ENCODE measurements around the gene MAP3K6. TPM values are rescaled to one million over a fixed set of nuclear protein-coding genes. Genes with fewer than 3 reads are reported as not detected.

MAP3K6 gene
- total RNA-seq, 1 experiment from 2014 or later = 7.7 TPM

GRCh38 chr1:27400963-27401341, 34.2 kb upstream of the MAP3K6 start:
- Histone ChIP-seq H3K18ac (ENCODE audit: insufficient read length, low read depth, low read length) (no peak overlapping the region), H4K91ac (ENCODE audit: insufficient read length, low read depth, low read length) (no peak overlapping the region), H2AK5ac (ENCODE audit: insufficient read length, low read length) (no peak overlapping the region), H2BK12ac (ENCODE audit: insufficient read length, low read depth, low read length) (no peak overlapping the region), H2BK5ac (ENCODE audit: insufficient read length, low read length) (no peak overlapping the region), H4K8ac (replicated peaks; ENCODE audit: insufficient read length, low read depth, low read length) (no peak overlapping the region), H3K23me2 (ENCODE audit: insufficient read length, low read depth, low read length, poor library complexity, severe bottlenecking) (no peaks in the 10 kb centered on the region), H3K79me1 (ENCODE audit: insufficient read depth, low read depth, low read length, poor library complexity, severe bottlenecking) (no peaks in the 10 kb centered on the region), H3K4me1 (ENCODE audit: insufficient read depth, low read length) (no peaks in the 10 kb centered on the region; the same call in 1 of the 2 replicates), H3K9ac (ENCODE audit: extremely low read depth, insufficient read length, low read length) (no peak overlapping the region), H3K4ac (ENCODE audit: low read depth, low read length) (no peak overlapping the region), H3K79me2 (ENCODE audit: insufficient read depth, low read length) (no peaks in the 10 kb centered on the region), H3K27ac (ENCODE audit: insufficient read length, low read depth, low read length) (no peak overlapping the region), H2AFZ (ENCODE audit: low read length) (no peak overlapping the region), H3K14ac (ENCODE audit: insufficient read depth, low read length) (no peak overlapping the region), H3K23ac (ENCODE audit: insufficient read length, low read depth, low read length) (no peak overlapping the region), H2BK15ac (ENCODE audit: low read depth, low read length) (no peak overlapping the region), H3K4me2 (ENCODE audit: insufficient read depth, insufficient read length, low read length) (no peak overlapping the region), H3K27me3 (ENCODE audit: insufficient read depth, low read length) (no peaks in the 10 kb centered on the region), H3T11ph (ENCODE audit: low read length) (no peak overlapping the region), H3K56ac (ENCODE audit: insufficient read length, low read depth, low read length) (no peak overlapping the region), H2BK120ac (ENCODE audit: low read depth, low read length, poor library complexity, severe bottlenecking) (no peak overlapping the region), H3K9me3 (ENCODE audit: control insufficient read depth, low read depth, low read length) (no peaks in the 10 kb centered on the region), H4K20me1 (ENCODE audit: control insufficient read depth, insufficient read depth, insufficient read length) (no peaks in the 10 kb centered on the region), H4K5ac (ENCODE audit: insufficient read length, low read depth, low read length) (no peak overlapping the region), H2BK20ac (ENCODE audit: low read depth, low read length, poor library complexity, severe bottlenecking) (no peak overlapping the region)
- no peak for DNase-seq
- Mint-ChIP-seq H3K4me3 (no peak overlapping the region), H3K36me3 (ENCODE audit: insufficient read depth in 1 of 3, low read depth in 3 of 3) (no peaks in the 10 kb centered on the region), H3K27me3 (ENCODE audit: low read depth) (no peaks in the 10 kb centered on the region; the same call in 1 of the 2 replicates), H3K9me3 (no peaks in the 10 kb centered on the region), H3K27ac (no peak overlapping the region; a peak in 1 of 7 replicates), H3K4me1 (peaks cover 50 to 69% of the 10 kb centered on the region in 2 experiments)
- TF ChIP-seq, protein P1, sequence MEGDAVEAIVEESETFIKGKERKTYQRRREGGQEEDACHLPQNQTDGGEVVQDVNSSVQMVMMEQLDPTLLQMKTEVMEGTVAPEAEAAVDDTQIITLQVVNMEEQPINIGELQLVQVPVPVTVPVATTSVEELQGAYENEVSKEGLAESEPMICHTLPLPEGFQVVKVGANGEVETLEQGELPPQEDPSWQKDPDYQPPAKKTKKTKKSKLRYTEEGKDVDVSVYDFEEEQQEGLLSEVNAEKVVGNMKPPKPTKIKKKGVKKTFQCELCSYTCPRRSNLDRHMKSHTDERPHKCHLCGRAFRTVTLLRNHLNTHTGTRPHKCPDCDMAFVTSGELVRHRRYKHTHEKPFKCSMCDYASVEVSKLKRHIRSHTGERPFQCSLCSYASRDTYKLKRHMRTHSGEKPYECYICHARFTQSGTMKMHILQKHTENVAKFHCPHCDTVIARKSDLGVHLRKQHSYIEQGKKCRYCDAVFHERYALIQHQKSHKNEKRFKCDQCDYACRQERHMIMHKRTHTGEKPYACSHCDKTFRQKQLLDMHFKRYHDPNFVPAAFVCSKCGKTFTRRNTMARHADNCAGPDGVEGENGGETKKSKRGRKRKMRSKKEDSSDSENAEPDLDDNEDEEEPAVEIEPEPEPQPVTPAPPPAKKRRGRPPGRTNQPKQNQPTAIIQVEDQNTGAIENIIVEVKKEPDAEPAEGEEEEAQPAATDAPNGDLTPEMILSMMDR (conservative IDR thresholded peaks at IDR 0.05) = no peak
- WGBS (ENCODE audit: extremely low coverage, insufficient read length, low lambda C conversion rate) = no CpG with 5 or more reads among the region's 5 CpGs

All from H9 (cell line).